ENCODE measurements around the gene SH3GL2. TPM values are rescaled to one million over a fixed set of nuclear protein-coding genes. Genes with fewer than 3 reads are reported as not detected.

SH3GL2 gene
- total RNA-seq, 1 experiment from 2014 or later: not detected

- Mint-ChIP-seq H3K4me1 (ENCODE audit: insufficient read depth, unreplicated experiment) (no peaks in the 10 kb centered on the region), H3K27ac (ENCODE audit: low read depth, unreplicated experiment) (no peak overlapping the region), H3K4me3 (ENCODE audit: unreplicated experiment) (no peak overlapping the region), H3K27me3 (ENCODE audit: insufficient read depth, unreplicated experiment) (no peaks in the 10 kb centered on the region), H3K9me3 (ENCODE audit: unreplicated experiment) (no peaks in the 10 kb centered on the region), H3K36me3 (ENCODE audit: insufficient read depth, unreplicated experiment) (no peaks in the 10 kb centered on the region)
- DNase-seq (ENCODE audit: unreplicated experiment): no peak
- CTCF ChIA-PET: no interaction called here
- no peak for TF ChIP-seq CTCF (IDR thresholded peaks at IDR 0.05; ENCODE audit: unreplicated experiment)
- intact Hi-C loops (cut with micrococcal nuclease): no loop called here
- no TSS peak for BruUV-seq (replicated peaks)
- POLR2A ChIA-PET: no interaction called here
Measured at GRCh38 chr9:17636821-17637220, 58.0 kb downstream of the SH3GL2 start.

GRCh38 chr9:17637229-17637628 is 58.4 kb downstream of the SH3GL2 start:
- Mint-ChIP-seq H3K4me1 (ENCODE audit: insufficient read depth, unreplicated experiment) (no peaks in the 10 kb centered on the region), H3K9me3 (ENCODE audit: unreplicated experiment) (no peaks in the 10 kb centered on the region), H3K36me3 (ENCODE audit: insufficient read depth, unreplicated experiment) (no peaks in the 10 kb centered on the region), H3K4me3 (ENCODE audit: unreplicated experiment) (no peak overlapping the region), H3K27me3 (ENCODE audit: insufficient read depth, unreplicated experiment) (no peaks in the 10 kb centered on the region), H3K27ac (ENCODE audit: low read depth, unreplicated experiment) (no peak overlapping the region)
- no peak for TF ChIP-seq CTCF (IDR thresholded peaks at IDR 0.05; ENCODE audit: unreplicated experiment)
- intact Hi-C loops (cut with micrococcal nuclease): no loop called here
- BruUV-seq (replicated peaks): no TSS peak
- DNase-seq (ENCODE audit: unreplicated experiment): no peak
- ChIA-PET CTCF (no interaction called here), POLR2A (no interaction called here)

GRCh38 chr9:17648516-17648915 is 69.7 kb downstream of the SH3GL2 start:
- DNase-seq (ENCODE audit: unreplicated experiment): no peak
- Mint-ChIP-seq H3K27me3 (ENCODE audit: insufficient read depth, unreplicated experiment) (peaks cover 75% of the 10 kb centered on the region), H3K36me3 (ENCODE audit: insufficient read depth, unreplicated experiment) (no peaks in the 10 kb centered on the region), H3K4me3 (ENCODE audit: unreplicated experiment) (no peak overlapping the region), H3K27ac (ENCODE audit: low read depth, unreplicated experiment) (no peak overlapping the region), H3K9me3 (ENCODE audit: unreplicated experiment) (peaks cover 22% of the 10 kb centered on the region), H3K4me1 (ENCODE audit: insufficient read depth, unreplicated experiment) (no peaks in the 10 kb centered on the region)
- BruUV-seq (replicated peaks): no TSS peak
- POLR2A ChIA-PET: no interaction called here
- TF ChIP-seq CTCF (IDR thresholded peaks at IDR 0.05; ENCODE audit: unreplicated experiment): no peak
- CTCF ChIA-PET: no interaction called here
- intact Hi-C loops (cut with micrococcal nuclease): no loop called here

DNA sequence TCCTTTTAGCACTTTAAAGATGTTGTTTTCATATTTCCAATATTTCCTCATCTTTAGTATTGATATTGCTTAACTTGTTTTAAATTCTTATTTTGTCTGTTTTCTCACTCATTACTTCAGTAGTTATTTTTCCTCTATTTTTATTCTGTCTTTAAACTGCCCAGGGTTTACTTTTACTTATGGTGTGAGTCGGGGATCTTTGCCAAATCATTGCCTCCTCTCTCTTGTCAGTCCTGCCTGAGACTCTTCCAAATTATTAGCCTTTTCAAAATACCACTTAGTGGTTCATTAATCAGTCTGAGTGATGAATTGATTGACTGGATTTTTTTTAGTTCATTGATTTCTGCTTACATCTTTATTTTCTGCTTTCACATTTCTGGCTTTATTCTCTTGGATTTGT is 72.9 kb downstream of the SH3GL2 start:
- Mint-ChIP-seq H3K27me3 (ENCODE audit: insufficient read depth, unreplicated experiment) (peaks cover 71% of the 10 kb centered on the region), H3K4me1 (ENCODE audit: insufficient read depth, unreplicated experiment) (no peaks in the 10 kb centered on the region), H3K27ac (ENCODE audit: low read depth, unreplicated experiment) (no peak overlapping the region), H3K36me3 (ENCODE audit: insufficient read depth, unreplicated experiment) (no peaks in the 10 kb centered on the region), H3K4me3 (ENCODE audit: unreplicated experiment) (no peak overlapping the region), H3K9me3 (ENCODE audit: unreplicated experiment) (no peaks in the 10 kb centered on the region)
- ChIA-PET CTCF (interaction anchor here (0.7 kb wide), 1 partner anchor 37 kb away, joined by 4 read pairs; no protein-coding TSS in a partner anchor), POLR2A (no interaction called here)
- no TSS peak for BruUV-seq (replicated peaks)
- intact Hi-C loops (cut with micrococcal nuclease): loop anchor here (10.0 kb wide), 1 partner anchor 77 kb away; the partner anchor contains the start of gene SH3GL2
- no peak for TF ChIP-seq CTCF (IDR thresholded peaks at IDR 0.05; ENCODE audit: unreplicated experiment)
- no peak for DNase-seq (ENCODE audit: unreplicated experiment)
